GM21576 (cell line): ENCODE measurements around the gene PLXNA1.

Experiments
- ATAC-seq: cut with Tn5 transposase; IDR thresholded peaks from one replicate; pipeline ENCODE4 v1.9.1; 2021; ENCODE audit warnings: mild to moderate bottlenecking, moderate library complexity; ENCODE audit not compliant: unreplicated experiment

Gene PLXNA1

GRCh38 chr3:126985132-126985985, 2.4 kb downstream of the PLXNA1 start:
- ATAC-seq, result no peak

DNA sequence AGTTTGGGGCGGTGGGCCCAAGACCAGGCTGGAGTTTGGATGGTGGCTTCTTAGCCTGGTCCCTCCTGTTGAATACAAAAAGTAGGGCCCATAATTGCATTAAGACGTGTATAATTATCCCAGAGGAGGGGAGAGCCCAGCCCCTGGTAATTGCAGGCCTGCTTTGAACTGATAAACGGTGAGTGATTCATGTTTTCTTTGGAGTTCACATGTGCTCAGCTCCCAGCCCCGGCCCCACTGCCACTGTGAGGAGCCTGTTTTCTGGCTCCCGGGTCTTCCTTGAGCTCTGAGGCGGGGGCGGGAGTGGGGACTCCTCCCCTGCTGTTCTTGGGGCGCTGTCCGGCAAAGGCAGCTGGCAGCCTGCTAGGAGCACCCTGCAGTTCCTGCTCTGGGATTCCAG, 3.1 kb downstream of the PLXNA1 start:
- no peak for ATAC-seq

GRCh38 chr3:126987129-126987528, 4.2 kb downstream of the PLXNA1 start:
- ATAC-seq, result no peak

GRCh38 chr3:126987596-126987995, 4.7 kb downstream of the PLXNA1 start:
- ATAC-seq, result no peak

DNA sequence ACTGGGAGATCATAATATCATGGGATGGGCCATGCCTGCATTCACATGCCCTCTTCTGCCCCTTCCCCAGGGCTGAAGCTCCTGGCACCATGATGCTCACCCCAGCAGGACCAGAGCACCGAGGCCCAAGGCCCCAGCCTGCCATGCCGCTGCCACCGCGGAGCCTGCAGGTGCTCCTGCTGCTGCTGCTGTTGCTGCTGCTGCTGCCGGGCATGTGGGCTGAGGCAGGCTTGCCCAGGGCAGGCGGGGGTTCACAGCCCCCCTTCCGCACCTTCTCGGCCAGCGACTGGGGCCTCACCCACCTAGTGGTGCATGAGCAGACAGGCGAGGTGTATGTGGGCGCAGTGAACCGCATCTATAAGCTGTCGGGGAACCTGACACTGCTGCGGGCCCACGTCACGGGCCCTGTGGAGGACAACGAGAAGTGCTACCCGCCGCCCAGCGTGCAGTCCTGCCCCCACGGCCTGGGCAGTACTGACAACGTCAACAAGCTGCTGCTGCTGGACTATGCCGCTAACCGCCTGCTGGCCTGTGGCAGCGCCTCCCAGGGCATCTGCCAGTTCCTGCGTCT, 5.6 kb downstream of the PLXNA1 start:
- ATAC-seq, result no peak

DNA sequence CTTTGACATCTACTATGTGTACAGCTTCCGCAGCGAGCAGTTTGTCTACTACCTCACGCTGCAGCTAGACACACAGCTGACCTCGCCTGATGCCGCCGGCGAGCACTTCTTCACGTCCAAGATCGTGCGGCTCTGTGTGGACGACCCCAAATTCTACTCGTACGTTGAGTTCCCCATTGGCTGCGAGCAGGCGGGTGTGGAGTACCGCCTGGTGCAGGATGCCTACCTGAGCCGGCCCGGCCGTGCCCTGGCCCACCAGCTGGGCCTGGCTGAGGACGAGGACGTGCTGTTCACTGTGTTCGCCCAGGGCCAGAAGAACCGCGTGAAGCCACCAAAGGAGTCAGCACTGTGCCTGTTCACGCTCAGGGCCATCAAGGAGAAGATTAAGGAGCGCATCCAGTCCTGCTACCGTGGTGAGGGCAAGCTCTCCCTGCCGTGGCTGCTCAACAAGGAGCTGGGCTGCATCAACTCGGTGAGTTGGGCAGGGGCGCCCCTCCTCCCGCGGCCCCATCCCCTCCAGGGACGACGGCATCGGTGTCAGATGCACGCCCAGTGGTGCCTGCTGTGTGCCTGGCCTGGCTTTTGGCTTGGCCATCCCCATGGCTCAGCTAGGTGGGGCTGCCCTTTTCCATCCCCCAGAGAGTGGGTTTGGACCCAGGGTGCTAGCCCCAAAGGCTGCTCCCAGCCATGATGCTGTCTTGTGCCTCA, 6.6 kb downstream of the PLXNA1 start:
- ATAC-seq, result no peak

DNA sequence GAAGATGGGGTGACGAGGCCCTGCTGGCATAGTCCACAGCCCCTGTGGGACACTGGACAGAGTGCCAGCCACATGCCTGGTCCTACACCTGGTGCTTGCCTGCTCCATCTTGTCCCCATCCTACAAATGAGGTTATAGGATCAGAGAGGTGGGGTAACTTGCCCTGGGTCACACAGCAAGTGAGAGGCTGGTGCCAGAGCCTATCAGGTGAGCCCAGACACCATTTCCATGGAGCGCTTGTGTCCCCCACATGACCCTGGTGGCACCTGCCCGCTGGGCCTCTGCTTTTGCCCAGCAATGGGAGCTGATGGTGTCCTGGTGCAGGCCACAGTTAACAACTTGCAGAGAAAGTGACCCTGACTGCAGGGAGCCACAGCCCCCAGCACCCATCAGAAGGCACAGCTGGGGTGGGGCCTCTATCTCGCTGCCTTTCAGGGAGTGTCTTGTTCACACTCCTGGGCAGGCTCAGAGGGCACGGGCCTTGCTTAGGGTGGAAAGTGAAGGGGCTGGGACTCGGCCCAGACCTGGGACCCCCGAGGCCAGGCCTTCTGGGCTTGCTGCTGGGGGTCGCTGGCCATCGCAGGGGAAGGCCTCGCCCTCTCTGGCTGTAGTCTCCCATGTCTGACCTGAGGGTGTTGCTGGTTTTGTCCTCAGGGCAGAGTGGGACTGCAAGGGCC, 7.2 kb downstream of the PLXNA1 start:
- ATAC-seq, result no peak

DNA sequence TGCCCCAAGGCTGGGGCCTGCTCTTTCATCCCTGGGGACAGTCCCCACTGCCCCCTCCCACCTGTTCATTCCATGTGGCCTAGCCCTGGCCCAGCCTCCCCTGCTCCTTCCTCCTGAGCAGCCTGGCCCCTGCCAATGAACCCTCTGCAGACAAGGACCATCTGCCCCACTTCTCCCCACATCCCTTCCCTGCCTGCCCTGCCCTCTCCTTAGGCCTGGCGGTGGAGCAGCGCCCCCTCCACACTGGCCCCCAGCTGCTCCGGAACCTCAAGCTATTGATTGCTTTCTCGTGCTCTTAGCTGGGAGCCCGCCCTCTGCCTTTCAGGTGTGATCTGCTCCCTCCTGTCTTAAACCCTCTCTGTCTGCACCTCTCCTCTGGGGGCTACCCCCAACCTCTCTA, 8.0 kb downstream of the PLXNA1 start:
- no peak for ATAC-seq

GRCh38 chr3:126991366-126992200, 8.7 kb downstream of the PLXNA1 start:
- no peak for ATAC-seq

DNA sequence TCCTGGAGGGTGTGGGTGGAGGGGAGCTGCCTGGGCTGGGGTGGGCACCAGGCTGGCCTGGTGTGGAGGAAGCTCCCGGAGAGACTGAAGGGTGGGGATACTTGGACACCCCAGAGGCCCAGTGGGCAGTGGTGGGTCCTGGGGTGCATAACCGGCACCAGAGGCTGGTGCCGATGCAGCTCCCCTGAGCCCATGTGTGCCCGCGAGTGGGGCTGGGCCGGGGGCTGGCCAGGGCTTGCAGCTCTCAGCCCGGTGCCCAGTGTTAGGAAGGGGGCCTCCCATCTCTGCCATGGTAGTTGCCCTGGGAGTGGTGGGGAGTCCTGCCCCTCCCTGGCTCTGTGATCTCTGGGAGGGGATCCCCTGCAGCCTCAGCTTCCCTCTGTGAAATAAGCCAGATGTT, 9.3 kb downstream of the PLXNA1 start:
- no peak for ATAC-seq

DNA sequence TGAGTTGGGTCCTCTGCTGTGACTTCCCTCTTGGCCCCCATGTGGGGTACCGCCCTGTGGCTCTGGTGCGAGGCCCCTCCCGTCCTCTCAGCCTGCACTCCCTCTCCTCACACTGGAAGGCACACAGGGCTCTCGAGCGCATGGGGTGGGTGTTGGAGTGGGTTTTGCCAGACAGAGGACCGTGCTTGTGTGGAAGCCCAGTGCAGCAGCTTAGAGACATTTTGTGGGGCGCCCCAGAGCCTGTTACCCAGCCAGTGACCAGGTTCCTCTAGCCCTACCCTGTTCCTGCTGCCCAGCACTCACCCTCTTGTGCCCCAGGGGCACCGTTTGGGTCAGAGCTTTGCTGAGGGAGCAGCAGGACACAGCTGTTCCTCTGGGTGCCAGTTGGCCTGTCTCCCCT, 9.9 kb downstream of the PLXNA1 start:
- no peak for ATAC-seq

DNA sequence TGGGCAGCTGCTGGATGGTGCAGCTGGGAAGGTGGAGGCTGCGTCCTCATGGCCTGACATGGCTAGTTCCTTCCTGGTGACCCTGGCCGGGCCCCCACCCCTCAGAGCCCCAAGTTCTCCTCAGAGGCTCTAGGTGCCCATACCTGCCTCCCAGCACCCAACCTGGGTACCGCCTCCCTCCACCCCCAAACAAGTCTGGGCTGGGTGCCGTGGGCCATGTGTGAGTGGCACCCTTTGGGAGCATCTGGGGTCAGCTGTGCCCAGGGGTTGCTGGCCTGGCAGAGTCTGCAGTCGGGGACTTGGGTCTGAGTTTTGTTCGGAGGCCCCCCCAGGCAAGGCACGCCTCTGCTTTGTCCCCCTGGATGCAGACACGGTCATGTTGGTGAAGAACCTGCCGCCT, 10.5 kb downstream of the PLXNA1 start:
- ATAC-seq, result no peak

- no peak for ATAC-seq
Observed at GRCh38 chr3:126994661-126995245, 11.8 kb downstream of the PLXNA1 start.

- no peak for ATAC-seq
Observed at GRCh38 chr3:126995254-126995780, 12.4 kb downstream of the PLXNA1 start.

DNA sequence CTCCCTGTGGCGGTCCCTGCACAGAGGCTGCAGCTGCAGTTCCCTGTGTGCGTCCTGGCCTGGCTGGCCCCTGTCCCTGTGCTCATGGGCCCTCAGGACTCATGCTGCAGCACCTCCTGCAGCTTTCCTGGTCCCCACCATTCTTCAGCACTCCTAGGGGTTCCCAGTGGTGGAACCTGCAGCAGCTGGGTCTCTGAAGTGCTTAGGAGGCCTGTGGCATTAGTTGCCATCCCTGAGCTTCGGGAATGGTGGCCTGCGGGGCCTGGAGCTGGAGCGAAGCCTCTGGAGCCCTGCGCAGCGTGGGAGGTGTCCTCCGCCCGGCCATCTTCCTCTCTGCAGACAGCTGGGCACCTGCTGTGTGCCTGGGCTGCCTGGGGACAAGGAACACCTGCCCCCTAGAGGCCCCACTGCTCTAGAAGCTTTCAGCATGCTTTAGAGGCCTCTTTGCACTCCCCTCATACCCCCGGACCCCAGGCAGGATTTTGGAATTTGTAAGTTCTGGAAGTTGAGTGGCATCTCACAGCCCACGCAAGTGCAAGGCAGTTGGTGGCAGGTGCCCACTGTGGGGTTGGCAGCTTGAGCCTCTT, 13.1 kb downstream of the PLXNA1 start:
- no peak for ATAC-seq

GRCh38 chr3:126996905-126997304, 14.0 kb downstream of the PLXNA1 start:
- ATAC-seq, result no peak

DNA sequence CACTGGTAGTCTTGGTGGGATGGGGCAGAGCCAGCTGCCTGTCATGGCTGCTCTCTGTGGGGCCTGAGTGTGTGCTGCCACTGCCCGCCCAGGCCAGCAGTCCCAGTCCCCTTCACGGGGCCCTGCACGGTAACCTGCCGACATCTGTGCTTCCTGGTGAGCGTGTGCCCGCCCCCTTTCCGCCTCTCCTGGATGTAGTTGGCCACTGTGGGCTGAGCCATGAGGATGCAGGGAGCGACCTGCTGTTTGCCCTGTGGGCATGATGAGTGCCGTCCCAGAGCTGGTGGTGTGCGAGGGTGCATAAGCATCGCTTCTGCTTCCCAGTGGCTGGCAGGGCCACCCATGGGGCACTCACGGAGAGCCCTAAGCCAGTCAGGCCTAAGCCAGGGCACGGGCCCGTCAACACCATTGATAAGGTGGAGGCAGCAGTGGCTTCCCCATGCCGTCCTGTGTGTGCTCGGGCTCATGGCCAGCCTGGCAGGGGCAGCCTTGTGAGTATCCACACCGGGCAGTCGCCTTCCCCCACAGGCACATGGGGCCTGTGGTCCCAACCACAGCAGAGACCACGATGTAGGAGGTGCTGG, 14.6 kb downstream of the PLXNA1 start:
- ATAC-seq, result no peak

- no peak for ATAC-seq
Observed at GRCh38 chr3:126998320-126998719, 15.4 kb downstream of the PLXNA1 start.

GRCh38 chr3:126998728-126999127, 15.8 kb downstream of the PLXNA1 start:
- no peak for ATAC-seq
